K562 (cell line): Measurements from ENCODE around the gene RPP38. TPM values are rescaled to one million over a fixed set of nuclear protein-coding genes. Genes with fewer than 3 reads are reported as not detected.

Experiments
- BCL6 ChIP-seq: fragments of 250-450 bp; sonication (Bioruptor Pico); IDR thresholded peaks from 2 replicates; pipeline ENCODE4 v1.4.0; 2020
- CGGBP1 ChIP-seq: fragments of 250-450 bp; sonication (Bioruptor Pico); IDR thresholded peaks from 2 replicates; pipeline ENCODE4 v1.9.0; 2021; ENCODE audit warnings: mild to moderate bottlenecking
- CREM ChIP-seq: IDR thresholded peaks from 2 replicates; pipeline ENCODE4 v1.6.1; 2014; ENCODE audit warnings: antibody characterized with exemption, low read depth
- ELF1 ChIP-seq: fragments of 200-800 bp; sonication (Bioruptor generic); IDR thresholded peaks from 2 replicates; pipeline ENCODE4 v1.6.1; 2016; ENCODE audit warnings: missing genetic modification characterization, missing compliant biosample characterization
- ERF ChIP-seq: fragments of 450-650 bp; formaldehyde crosslinking; IDR thresholded peaks from 2 replicates; pipeline ENCODE4 v1.4.0; 2020; ENCODE audit warnings: mild to moderate bottlenecking, mixed read lengths
- FOXK2 ChIP-seq, 2 experiments: fragments of 450-650 bp; IDR thresholded peaks in 1 of 2; conservative IDR thresholded peaks in 1 of 2; 2 replicates each; pipeline ENCODE4 v1.6.1; 2016; ENCODE audit warnings: low read depth in 2 of 2, mild to moderate bottlenecking in 1 of 2
- PHF8 ChIP-seq: fragments of 200-600 bp; sonication (generic); IDR thresholded peaks from 2 replicates; pipeline ENCODE4 v1.6.1; 2012; ENCODE audit warnings: mixed run types, mild to moderate bottlenecking, inconsistent platforms, low read length, moderate library complexity, borderline replicate concordance
- POLR2G ChIP-seq: fragments of 200-400 bp; formaldehyde crosslinking; IDR thresholded peaks from 2 replicates; pipeline ENCODE4 v1.6.1; 2017; ENCODE audit warnings: low read depth, mild to moderate bottlenecking, antibody characterized with exemption, low read length, moderate library complexity
- SNAPC5 ChIP-seq: fragments of 250-450 bp; sonication (Bioruptor Pico); IDR thresholded peaks from 2 replicates; pipeline ENCODE4 v1.8.0; 2021; ENCODE audit warnings: moderate library complexity, mild to moderate bottlenecking, inconsistent platforms
- ZNF395 ChIP-seq: fragments of 200-800 bp; sonication (Bioruptor generic); IDR thresholded peaks from 2 replicates; pipeline ENCODE4 v1.6.1; 2017; ENCODE audit warnings: missing genetic modification characterization, missing compliant biosample characterization
- ZNF830 ChIP-seq: fragments of 250-450 bp; sonication (Bioruptor Pico); IDR thresholded peaks from 2 replicates; pipeline ENCODE4 v1.5.0; 2021; ENCODE audit warnings: mild to moderate bottlenecking
- polyA plus RNA-seq, 8 experiments: library from polyadenylated mRNA; depleted of rRNA in 4 of 8; stranded (reverse) in 5 of 8; unstranded in 3 of 8; fragments of >200 nt; fragmentation: Nextera tagmentation in 2 of 8; fragmentation: Illumina TruSeq in 1 of 8; extraction: Ambion mirVana in 2 of 8; extraction: Trizol in 1 of 8; gene quantifications; 2 replicates each; pipeline versions ENCODE4 v1.2.1 to v1.2.3, GENCODE V29; 2011 to 2014; ENCODE audit warnings: inconsistent platforms in 1 of 8, missing spikeins in 1 of 8
- total RNA-seq, 7 experiments: library from RNA; depleted of rRNA in 6 of 7; stranded (reverse); fragments of >200 nt in 6 of 7; fragmentation: Illumina TruSeq in 2 of 7; extraction: Trizol in 2 of 7; gene quantifications; 2 replicates each; pipeline versions ENCODE4 v1.2.1 to v1.2.3, GENCODE V29; 2011 to 2021; ENCODE audit warnings: low replicate concordance in 1 of 7
- TF ChIP-seq, protein P1 (sequence below), 2 experiments: fragments of 200-800 bp in 1 of 2; sonication (Bioruptor generic) in 1 of 2; sonication (generic) in 1 of 2; formaldehyde crosslinking in 1 of 2; IDR thresholded peaks in 1 of 2; conservative IDR thresholded peaks in 1 of 2; 2 replicates each; pipeline versions ENCODE4 v1.5.0 to v1.6.1; 2016 to 2020; ENCODE audit warnings: missing compliant biosample characterization in 1 of 2, missing genetic modification characterization in 1 of 2, missing genetic modification reagents in 1 of 2

The RPP38 gene
- total and polyA plus RNA-seq, 9 of the 15 experiments (the other 6 are each of a cell fraction or from before 2014, with no cell fraction given), result 26.3 to 58.6 (median 33.8) TPM

- TF ChIP-seq SNAPC5 (CRISPR knock-in tag), result no peak
- 0 out of 2 replicates have a peak, but pooled peaks have one; percentile 76 for TF ChIP-seq ZNF830 (CRISPR knock-in tag)
- TF ChIP-seq POLR2G, result peak; percentile 96
- TF ChIP-seq CGGBP1 (CRISPR knock-in tag), result 0 out of 2 replicates have a peak, but pooled peaks have one; percentile 46
- TF ChIP-seq FOXK2 (conservative IDR thresholded peaks at IDR 0.05 in 1 of 2, IDR thresholded peaks at IDR 0.05 in 1 of 2; ENCODE audit: low read depth in 2 of 2), result peak; percentile 54 to 75; a peak in 3 of 4 replicates
- no peak for TF ChIP-seq BCL6 (CRISPR knock-in tag)
- TF ChIP-seq PHF8, result peak; percentile 93; the same call in 1 of the 2 replicates
- peak; percentile 48 for TF ChIP-seq ERF (CRISPR knock-in tag)
- TF ChIP-seq, protein P1, sequence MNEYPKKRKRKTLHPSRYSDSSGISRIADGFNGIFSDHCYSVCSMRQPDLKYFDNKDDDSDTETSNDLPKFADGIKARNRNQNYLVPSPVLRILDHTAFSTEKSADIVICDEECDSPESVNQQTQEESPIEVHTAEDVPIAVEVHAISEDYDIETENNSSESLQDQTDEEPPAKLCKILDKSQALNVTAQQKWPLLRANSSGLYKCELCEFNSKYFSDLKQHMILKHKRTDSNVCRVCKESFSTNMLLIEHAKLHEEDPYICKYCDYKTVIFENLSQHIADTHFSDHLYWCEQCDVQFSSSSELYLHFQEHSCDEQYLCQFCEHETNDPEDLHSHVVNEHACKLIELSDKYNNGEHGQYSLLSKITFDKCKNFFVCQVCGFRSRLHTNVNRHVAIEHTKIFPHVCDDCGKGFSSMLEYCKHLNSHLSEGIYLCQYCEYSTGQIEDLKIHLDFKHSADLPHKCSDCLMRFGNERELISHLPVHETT (CRISPR knock-in tag; conservative IDR thresholded peaks at IDR 0.05 in 1 of 2, IDR thresholded peaks at IDR 0.05 in 1 of 2), result peak in 1 of 2 experiments; percentile 67; a peak in 2 of 4 replicates
- peak; percentile 89 for TF ChIP-seq ELF1 (tag)
- TF ChIP-seq CREM, result peak; percentile 59; the same call in 1 of the 2 replicates
- TF ChIP-seq ZNF395 (CRISPR knock-in tag), result peak; percentile 80
These were observed at the start of gene RPP38 (continued) for GRCh38 chr10:15097011-15097812.
